OCI-LY7 (cell line): ENCODE data around the gene ANTXR1.

Experiments
- CTCF ChIP-seq: fragments of 200-600 bp; sonication (generic); conservative IDR thresholded peaks from 2 replicates; pipeline ENCODE4 v1.5.1; 2014; ENCODE audit warnings: mild to moderate bottlenecking, antibody characterized with exemption, low read length, moderate library complexity, mixed read lengths
- EZH2phosphoT487 ChIP-seq: fragments of 200-600 bp; sonication (generic); IDR thresholded peaks from 2 replicates; pipeline ENCODE4 v1.6.1; 2018; ENCODE audit warnings: low read depth, borderline replicate concordance, mild to moderate bottlenecking, mixed run types, antibody characterized with exemption, low read length, moderate library complexity, mixed read lengths

- TF ChIP-seq CTCF (no peak), EZH2phosphoT487 (no peak)
Observed at GRCh38 chr2:69116438-69116837, 103.5 kb downstream of the ANTXR1 start.
